HG03457 (cell line): ENCODE data around the gene PCP4.
"Not testable (repeated sequence)": the region's sequence is repeated elsewhere in the genome, so short reads cannot be mapped to it uniquely, and the experiment has no call there.

Source experiments
- ATAC-seq: cut with Tn5 transposase; IDR thresholded peaks from one replicate; pipeline ENCODE4 v1.9.1; 2021; ENCODE audit warnings: moderate number of reproducible peaks; ENCODE audit not compliant: unreplicated experiment

The PCP4 gene

GRCh38 chr21:39863111-39863510 is 4.1 kb upstream of the PCP4 start:
- ATAC-seq = no peak

- ATAC-seq = no peak
Measured at GRCh38 chr21:39866093-39866492, 1.1 kb upstream of the PCP4 start.

- ATAC-seq = no peak
Measured at GRCh38 chr21:39869141-39869818, 2.0 kb downstream of the PCP4 start.

- ATAC-seq = no peak
Measured at GRCh38 chr21:39873687-39874086, 6.4 kb downstream of the PCP4 start.

- ATAC-seq = no peak
Measured at GRCh38 chr21:39874206-39874605, 7.0 kb downstream of the PCP4 start.

GRCh38 chr21:39874759-39875158 is 7.5 kb downstream of the PCP4 start:
- ATAC-seq = no peak

GRCh38 chr21:39881661-39882060 is 14.4 kb downstream of the PCP4 start:
- ATAC-seq = no peak

GRCh38 chr21:39882151-39882838 is 15.1 kb downstream of the PCP4 start:
- no peak for ATAC-seq

- ATAC-seq = no peak
Measured at GRCh38 chr21:39882839-39883195, 15.6 kb downstream of the PCP4 start.

GRCh38 chr21:39885119-39885848 is 18.0 kb downstream of the PCP4 start:
- ATAC-seq = no peak

GRCh38 chr21:39888848-39889247 is 21.6 kb downstream of the PCP4 start:
- no peak for ATAC-seq

GRCh38 chr21:39891111-39891510 is 23.9 kb downstream of the PCP4 start:
- no peak for ATAC-seq

- ATAC-seq = not testable (repeated sequence)
Measured at GRCh38 chr21:39891863-39892262, 24.6 kb downstream of the PCP4 start.

- no peak for ATAC-seq
Measured at GRCh38 chr21:39900491-39900890, 33.3 kb downstream of the PCP4 start.

GRCh38 chr21:39900911-39901310 is 33.7 kb downstream of the PCP4 start:
- ATAC-seq = no peak

- no peak for ATAC-seq
Measured at GRCh38 chr21:39902986-39903385, 35.7 kb downstream of the PCP4 start.

- no peak for ATAC-seq
Measured at GRCh38 chr21:39904457-39904856, 37.2 kb downstream of the PCP4 start.

GRCh38 chr21:39908265-39908923 is 41.2 kb downstream of the PCP4 start:
- no peak for ATAC-seq

- no peak for ATAC-seq
Measured at GRCh38 chr21:39911286-39912199, 44.3 kb downstream of the PCP4 start.

GRCh38 chr21:39913706-39914305 is 46.6 kb downstream of the PCP4 start:
- ATAC-seq = no peak
